ENCODE measurements around the gene CAP2. TPM values are rescaled to one million over a fixed set of nuclear protein-coding genes. Genes with fewer than 3 reads are reported as not detected.

The CAP2 gene
- total RNA-seq (2022; extraction: Qiagen RNA extraction; ENCODE audit: low read depth) = 12.2 to 15.0 TPM (median 12.9 TPM) in 5 replicates

GRCh38 chr6:17392978-17393891, at the start of gene CAP2:
CAP2 (plus strand) TSS chr6:17393595; CDS start chr6:17421556, 27,961 bp downstream.

GRCh38 chr6:17599877-17600526, 206.6 kb downstream of the CAP2 start, which contains the start of gene FAM8A1:
FAM8A1 (plus strand) TSS chr6:17600302; CDS start chr6:17600410, 108 bp downstream.

Other genes with a start within 250 kb of the CAP2 start
- gene RBM24, start 112.2 kb upstream of the CAP2 start, total RNA-seq (2022; extraction: Qiagen RNA extraction; ENCODE audit: low read depth) = 10.4 to 13.7 TPM (median 12.7 TPM) in 5 replicates
- 1.4 to 4.8 TPM (median 4.7 TPM) in 5 replicates for gene FAM8A1, start 206.7 kb downstream of the CAP2 start, total RNA-seq (2022; extraction: Qiagen RNA extraction; ENCODE audit: low read depth)

All from A549 treated with RU486 at 1 μM for 4 hours (cell line).